ENCODE measurements around the gene RBM18.

RBM18 gene

GRCh38 chr9:122256206-122256605 lies 8.4 kb downstream of the RBM18 start:
- no peak for DNase-seq

GRCh38 chr9:122254761-122255160 lies 9.9 kb downstream of the RBM18 start:
- no peak for DNase-seq

GRCh38 chr9:122252796-122253195 lies 11.8 kb downstream of the RBM18 start:
- DNase-seq, result no peak

- no peak for DNase-seq
Observed at GRCh38 chr9:122251351-122251750, 13.3 kb downstream of the RBM18 start.

- DNase-seq, result no peak
Observed at GRCh38 chr9:122248448-122248865, 16.2 kb downstream of the RBM18 start.

- no peak for DNase-seq
Observed at GRCh38 chr9:122246666-122247065, 18.0 kb downstream of the RBM18 start.

GRCh38 chr9:122244349-122244748 lies 20.3 kb downstream of the RBM18 start:
- DNase-seq, result no peak

- no peak for DNase-seq
Observed at GRCh38 chr9:122239722-122240121, 24.9 kb downstream of the RBM18 start.

GRCh38 chr9:122236681-122237080 lies 28.0 kb downstream of the RBM18 start:
- DNase-seq, result no peak

GRCh38 chr9:122234022-122234748 lies 30.5 kb downstream of the RBM18 start:
- no peak for DNase-seq

GRCh38 chr9:122232796-122233306 lies 31.8 kb downstream of the RBM18 start:
- DNase-seq, result no peak

GRCh38 chr9:122229485-122229837 lies 35.2 kb downstream of the RBM18 start:
- no peak for DNase-seq

GRCh38 chr9:122228568-122229484 lies 35.8 kb downstream of the RBM18 start, which contains the start of gene LHX6:
TSS of gene LHX6 (minus strand) at chr9:122228957. CDS start at chr9:122228740, 217 bp downstream.
- DNase-seq, result no peak

- no peak for DNase-seq
Observed at GRCh38 chr9:122228191-122228567, 36.5 kb downstream of the RBM18 start.

- no peak for DNase-seq
Observed at GRCh38 chr9:122227575-122227900, 37.1 kb downstream of the RBM18 start.

- DNase-seq, result no peak
Observed at GRCh38 chr9:122226758-122227574, 37.7 kb downstream of the RBM18 start.

GRCh38 chr9:122226142-122226757 lies 38.4 kb downstream of the RBM18 start:
- DNase-seq, result no peak

- no peak for DNase-seq
Observed at GRCh38 chr9:122225312-122226141, 39.1 kb downstream of the RBM18 start.

- no peak for DNase-seq
Observed at GRCh38 chr9:122223435-122223834, 41.2 kb downstream of the RBM18 start.

- no peak for DNase-seq
Observed at GRCh38 chr9:122222791-122223190, 41.8 kb downstream of the RBM18 start.

GRCh38 chr9:122221183-122221811 lies 43.3 kb downstream of the RBM18 start:
- DNase-seq, result no peak

Measured in CD4-positive, alpha-beta T cell treated with Interleukin-15 for 1 hour (primary cell).